GM12873 (cell line): ENCODE measurements around the gene EFNA2.

Experiments
- CTCF ChIP-seq: IDR thresholded peaks from 2 replicates; pipeline ENCODE4 v1.5.1; 2012; ENCODE audit warnings: low read depth, mild to moderate bottlenecking, moderate library complexity, low read length, control low read depth; ENCODE audit not compliant: insufficient read depth; ENCODE audit errors: missing control alignments

EFNA2 gene

GRCh38 chr19:1273263-1274041, 12.2 kb upstream of the EFNA2 start:
- TF ChIP-seq CTCF: no peak

GRCh38 chr19:1274081-1274851, 11.4 kb upstream of the EFNA2 start:
- TF ChIP-seq CTCF: no peak

- no peak for TF ChIP-seq CTCF
Observed at GRCh38 chr19:1274852-1275259, 10.8 kb upstream of the EFNA2 start.

- no peak for TF ChIP-seq CTCF
Observed at GRCh38 chr19:1275260-1275975, 10.3 kb upstream of the EFNA2 start, which contains the start of gene FAM174C. Gene FAM174C, plus strand, starts transcription at chr19:1275530. Its CDS starts 20 bp downstream, at chr19:1275550.

GRCh38 chr19:1275976-1276627, 9.6 kb upstream of the EFNA2 start:
- TF ChIP-seq CTCF: no peak

GRCh38 chr19:1276628-1277022, 9.0 kb upstream of the EFNA2 start:
- no peak for TF ChIP-seq CTCF
